Fibroblast of pulmonary artery (primary cell): Measurements from ENCODE around the gene ZNF672.
A peak's percentile ranks its signal among the peaks of the same experiment; 100 is the strongest.

ENCODE experiments used
- DNase-seq: peaks from one replicate; pipeline ENCODE4 v3.0.0-alpha.2; 2010; ENCODE audit warnings: low read depth
- H3K4me3 ChIP-seq: replicated peaks from 2 replicates; pipeline ENCODE4 v1.5.1; 2011; ENCODE audit warnings: low read depth, mild to moderate bottlenecking, control low read depth, low read length, moderate library complexity
- TF ChIP-seq, protein P1 (sequence below): IDR thresholded peaks from 2 replicates; pipeline ENCODE4 v1.5.1; 2011; ENCODE audit warnings: mild to moderate bottlenecking, control low read depth, low read length, inconsistent platforms; ENCODE audit errors: missing control alignments

The ZNF672 gene

DNA sequence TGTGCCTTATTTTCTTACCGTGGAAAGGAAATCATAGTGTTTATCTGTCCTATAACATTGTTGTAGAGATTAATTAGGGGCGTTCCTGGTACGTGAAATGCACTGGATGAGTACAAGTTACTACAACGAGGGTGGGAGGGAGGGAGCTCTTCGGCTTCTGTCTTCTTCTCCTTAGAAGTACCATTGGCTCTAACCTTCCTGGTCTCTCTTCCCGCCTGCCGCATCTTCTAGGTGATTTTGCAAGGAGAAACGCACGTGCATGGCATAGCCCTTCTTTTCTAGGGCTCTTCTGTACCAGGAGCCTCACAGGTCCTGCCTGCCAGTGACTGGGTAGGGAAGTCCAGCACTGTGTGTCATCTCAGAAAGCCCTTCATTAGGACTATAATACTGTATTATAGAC lies 29.1 kb upstream of the ZNF672 start:
- no peak for DNase-seq
- TF ChIP-seq, protein P1, sequence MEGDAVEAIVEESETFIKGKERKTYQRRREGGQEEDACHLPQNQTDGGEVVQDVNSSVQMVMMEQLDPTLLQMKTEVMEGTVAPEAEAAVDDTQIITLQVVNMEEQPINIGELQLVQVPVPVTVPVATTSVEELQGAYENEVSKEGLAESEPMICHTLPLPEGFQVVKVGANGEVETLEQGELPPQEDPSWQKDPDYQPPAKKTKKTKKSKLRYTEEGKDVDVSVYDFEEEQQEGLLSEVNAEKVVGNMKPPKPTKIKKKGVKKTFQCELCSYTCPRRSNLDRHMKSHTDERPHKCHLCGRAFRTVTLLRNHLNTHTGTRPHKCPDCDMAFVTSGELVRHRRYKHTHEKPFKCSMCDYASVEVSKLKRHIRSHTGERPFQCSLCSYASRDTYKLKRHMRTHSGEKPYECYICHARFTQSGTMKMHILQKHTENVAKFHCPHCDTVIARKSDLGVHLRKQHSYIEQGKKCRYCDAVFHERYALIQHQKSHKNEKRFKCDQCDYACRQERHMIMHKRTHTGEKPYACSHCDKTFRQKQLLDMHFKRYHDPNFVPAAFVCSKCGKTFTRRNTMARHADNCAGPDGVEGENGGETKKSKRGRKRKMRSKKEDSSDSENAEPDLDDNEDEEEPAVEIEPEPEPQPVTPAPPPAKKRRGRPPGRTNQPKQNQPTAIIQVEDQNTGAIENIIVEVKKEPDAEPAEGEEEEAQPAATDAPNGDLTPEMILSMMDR: no peak
- no peak overlapping the region for H3K4me3 ChIP-seq

DNA sequence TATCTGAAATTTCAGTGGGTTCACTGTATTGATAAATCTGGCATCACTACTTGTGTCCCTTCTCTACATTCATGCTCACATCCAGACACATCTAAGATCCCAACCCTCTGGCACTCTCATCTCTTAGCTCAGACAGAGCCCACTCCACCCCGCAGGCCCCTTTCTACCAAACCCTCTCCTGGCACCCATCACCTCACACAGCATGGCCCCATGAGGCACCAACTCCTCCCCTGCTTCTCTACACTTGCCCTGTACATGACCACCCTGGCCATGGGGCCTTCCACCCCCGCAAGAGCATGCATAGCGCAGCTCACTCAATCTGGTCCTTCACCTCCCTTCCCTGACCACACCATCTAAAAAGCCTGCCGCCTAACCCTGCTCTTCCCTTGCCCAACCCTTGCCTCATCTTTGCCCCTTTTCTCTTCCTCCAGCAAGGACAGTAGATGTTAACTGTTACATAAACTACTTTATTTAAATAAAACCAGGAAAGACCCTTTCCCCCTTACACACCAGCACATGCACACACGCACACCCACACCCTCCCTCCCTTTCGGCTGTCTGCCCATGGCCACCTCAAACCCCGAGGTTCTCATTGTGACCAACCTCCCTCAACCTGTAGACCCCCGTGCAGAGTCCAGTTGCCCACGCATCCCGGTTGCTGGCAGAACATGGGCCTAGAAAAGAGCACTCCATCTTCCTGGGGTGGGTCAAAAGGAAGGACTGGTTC lies 27.9 kb upstream of the ZNF672 start:
- no peak for DNase-seq

DNA sequence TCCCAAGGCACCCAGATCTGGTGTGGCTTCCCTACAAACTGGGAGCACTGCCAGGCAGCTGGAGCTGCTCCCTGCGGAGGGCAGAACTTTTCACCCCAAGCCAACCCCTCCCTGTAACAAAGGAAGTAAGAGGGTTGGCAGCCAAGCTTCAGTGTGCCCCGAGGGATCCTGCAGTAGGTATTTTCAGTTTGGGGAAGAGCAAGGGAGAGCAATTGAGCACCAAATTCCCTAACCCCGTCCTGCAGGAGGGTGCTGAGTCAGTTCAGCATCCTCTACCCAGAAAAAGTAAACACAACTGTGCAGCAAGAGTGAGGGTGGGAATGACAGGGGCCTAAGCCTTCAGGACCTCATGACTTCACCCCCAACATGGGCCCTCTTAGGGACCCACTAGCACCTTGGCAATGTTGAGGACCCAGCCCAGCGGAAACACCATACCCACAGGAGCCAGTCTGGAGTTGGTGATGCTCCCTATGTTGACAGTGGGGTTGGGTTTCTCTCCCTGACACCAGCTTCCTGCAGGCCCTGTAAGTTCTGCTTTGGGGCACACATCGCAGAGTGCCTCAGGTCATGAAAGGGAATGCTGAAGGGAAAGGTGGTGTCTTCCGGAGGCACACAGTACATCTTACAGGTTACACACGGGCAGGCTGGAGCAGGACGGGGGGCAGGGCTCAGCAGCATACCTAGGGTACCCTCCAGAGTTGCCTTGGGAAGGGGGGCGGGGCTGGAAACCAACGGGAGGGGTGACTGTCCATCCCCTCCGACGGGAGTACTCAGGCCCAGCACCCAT lies 27.1 kb upstream of the ZNF672 start:
- DNase-seq: peak; percentile 39
- TF ChIP-seq, protein P1: no peak
- H3K4me3 ChIP-seq: no peak overlapping the region

More for the DNA sequence above, 27.9 kb upstream of the ZNF672 start:
- TF ChIP-seq, protein P1: no peak
- H3K4me3 ChIP-seq: no peak overlapping the region

DNA sequence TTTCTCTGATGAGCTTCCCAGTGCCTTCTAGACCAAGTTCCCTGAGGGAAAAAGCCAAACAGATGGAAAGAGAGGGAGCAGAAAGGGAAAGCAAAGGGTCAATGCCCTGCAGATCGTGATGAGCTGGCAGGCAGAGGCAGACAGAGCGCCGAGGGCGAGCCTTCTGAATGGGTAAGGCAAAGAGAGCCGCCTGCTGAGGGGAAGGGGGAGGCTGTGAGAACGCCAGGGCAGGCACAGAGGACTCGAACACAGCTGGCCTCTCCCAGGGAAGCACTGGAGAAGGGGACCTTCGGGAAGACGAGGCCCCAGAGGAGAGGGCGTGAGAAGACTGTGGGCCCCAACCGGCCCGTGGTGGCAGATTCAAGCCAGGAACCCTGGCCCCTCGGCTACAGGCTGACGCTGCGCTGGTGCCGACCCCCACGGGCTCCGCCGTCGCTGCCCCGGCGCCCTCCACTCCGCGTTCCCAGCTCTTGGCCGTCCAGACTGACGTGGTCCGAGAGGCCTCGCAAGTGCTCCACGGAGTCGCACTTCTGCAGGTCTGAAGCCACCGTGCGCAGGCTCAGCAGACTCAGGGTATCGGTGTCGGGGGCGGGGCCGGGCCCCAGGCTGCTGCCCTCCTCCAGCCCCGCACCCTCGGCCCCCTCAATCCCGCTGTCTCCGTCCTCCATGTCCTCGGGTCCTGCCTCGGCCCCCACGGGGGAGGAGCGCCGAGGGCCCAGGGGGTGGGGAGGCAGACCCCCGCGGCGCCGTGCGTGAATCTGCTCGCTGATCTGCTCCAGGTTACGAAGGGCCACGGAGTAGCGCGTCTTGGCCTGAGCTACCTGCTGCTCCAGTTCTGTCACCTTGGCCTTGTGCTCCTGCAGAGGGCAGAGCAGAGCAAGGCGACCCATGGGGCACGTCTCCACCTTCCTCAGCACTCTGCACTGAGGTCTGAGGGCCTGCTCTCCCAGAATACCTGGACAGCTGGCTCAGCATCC lies 26.2 kb upstream of the ZNF672 start:
- no peak overlapping the region for H3K4me3 ChIP-seq
- TF ChIP-seq, protein P1: no peak
- no peak for DNase-seq

DNA sequence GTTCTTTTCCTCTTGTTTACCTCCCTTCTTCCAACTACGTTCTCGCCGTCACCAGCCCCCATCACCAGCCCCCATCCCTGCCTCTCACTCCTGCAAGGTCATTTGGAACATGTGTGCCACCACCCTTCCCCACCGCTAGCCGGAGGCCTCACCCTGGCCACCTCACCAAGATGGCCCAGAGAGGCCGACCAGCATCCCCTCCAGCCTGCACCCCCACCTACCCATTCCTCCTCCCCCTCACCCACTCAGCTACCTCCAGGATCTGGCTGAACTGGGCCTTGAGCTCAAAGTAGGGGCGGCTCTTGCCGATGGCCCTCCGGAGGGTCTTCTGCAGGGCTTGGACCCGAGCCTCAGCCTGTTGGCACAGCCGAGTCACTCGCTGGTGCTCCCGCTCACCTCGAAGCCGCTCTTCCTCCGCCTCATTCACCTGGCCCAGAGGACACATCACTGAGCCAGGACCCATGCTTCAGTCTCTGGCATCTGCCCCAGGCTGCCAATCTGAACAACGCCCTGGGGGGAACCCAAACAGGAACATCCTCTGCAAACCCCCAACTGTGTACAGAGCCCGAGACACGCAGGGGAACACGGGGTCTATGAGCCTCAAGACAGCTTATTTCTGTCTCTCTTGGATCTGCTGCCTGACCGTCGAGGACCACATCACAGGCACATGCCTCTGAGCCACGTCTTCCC lies 25.1 kb upstream of the ZNF672 start:
- TF ChIP-seq, protein P1: no peak
- no peak for DNase-seq
- H3K4me3 ChIP-seq: no peak overlapping the region

DNA sequence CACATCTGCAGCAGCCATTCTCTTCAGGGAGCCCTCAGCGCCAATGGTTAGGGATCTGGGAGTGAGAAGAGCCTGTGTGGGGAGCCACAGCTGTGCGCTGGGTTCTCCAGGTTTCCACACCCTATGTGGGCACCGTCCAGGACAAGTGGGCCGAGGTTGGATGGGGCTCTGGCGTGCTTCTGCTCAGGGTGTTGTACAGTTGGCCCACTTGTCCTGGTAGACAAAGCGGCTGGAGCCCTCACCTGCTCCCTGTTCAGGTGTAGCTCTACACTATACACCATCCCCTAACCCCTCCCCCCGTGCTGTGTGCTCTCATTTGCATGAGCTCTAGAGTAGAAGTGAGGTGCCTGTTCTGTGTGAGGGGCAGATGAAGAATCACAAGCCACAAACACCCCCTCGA lies 24.5 kb upstream of the ZNF672 start:
- no peak for DNase-seq
- TF ChIP-seq, protein P1: no peak
- no peak overlapping the region for H3K4me3 ChIP-seq
